Kidney (tissue), 14 donors: ENCODE data around the gene SLC24A1. TPM values are rescaled to one million over a fixed set of nuclear protein-coding genes. Genes with fewer than 3 reads are reported as not detected.

Experiments used
- DNase-seq, 5 donors: peaks; one replicate each; pipeline ENCODE4 v3.0.0-alpha.2; 2013 to 2020
- FAIRE-seq: peaks from 2 replicates; lab custom pipeline; 2012; peaks lifted over from hg19 to GRCh38; lab: Jason Lieb, UNC
- H3K27ac ChIP-seq, 2 donors: one replicate each; pipeline ENCODE4 v1.7.0; 2013; ENCODE audit warnings: low read depth in 2 of 2, low read length in 2 of 2, inconsistent platforms in 1 of 2
- H3K27me3 ChIP-seq: one replicate; pipeline ENCODE4 v1.7.1; 2013; ENCODE audit warnings: low read length, inconsistent platforms; ENCODE audit not compliant: control insufficient read depth, insufficient read depth
- H3K36me3 ChIP-seq, 3 donors: one replicate each; pipeline versions ENCODE4 v1.7.0 to v1.7.1; 2013; ENCODE audit warnings: low read length in 3 of 3, control low read depth in 1 of 3, inconsistent platforms in 1 of 3; ENCODE audit not compliant: insufficient read depth in 3 of 3, control insufficient read depth in 2 of 3
- H3K4me1 ChIP-seq, 3 donors: one replicate each; pipeline versions ENCODE4 v1.7.0 to v1.7.1; 2013; ENCODE audit warnings: low read length in 3 of 3, inconsistent platforms in 1 of 3, low read depth in 1 of 3; ENCODE audit not compliant: control insufficient read depth in 2 of 3, insufficient read depth in 2 of 3
- H3K4me3 ChIP-seq, 3 donors: one replicate each; pipeline versions ENCODE4 v1.7.0 to v1.8.1; 2013; ENCODE audit warnings: low read length in 3 of 3, control low read depth in 1 of 3, inconsistent platforms in 1 of 3
- H3K9ac ChIP-seq, 3 donors: one replicate each; pipeline versions ENCODE4 v1.7.0 to v1.7.1; 2013; ENCODE audit warnings: low read length in 3 of 3, control low read depth in 1 of 3, inconsistent platforms in 1 of 3
- H3K9me3 ChIP-seq, 3 donors: one replicate each; pipeline versions ENCODE4 v1.7.0 to v1.7.1; 2013; ENCODE audit warnings: low read length in 3 of 3, control low read depth in 1 of 3, inconsistent platforms in 1 of 3; ENCODE audit not compliant: control insufficient read depth in 2 of 3, insufficient read depth in 1 of 3
- intact Hi-C: fragments of 100-400 bp; cut with DNase I; formaldehyde crosslinking; loops from one replicate; pipeline ENCODE4 v1.11.1; 2022
- polyA plus RNA-seq: library from polyadenylated mRNA; stranded (reverse); fragments of 350-450 nt; fragmentation: Illumina TruSeq; extraction: RNeasy Lipid Tissue Mini Kit (QIAGEN cat#74804); gene quantifications from one replicate; pipeline ENCODE4 v1.2.3, GENCODE V29; 2014; ENCODE audit warnings: low read depth, low replicate concordance; ENCODE audit not compliant: insufficient read depth
- total RNA-seq: library from RNA; stranded (reverse); fragmentation: NEBNext Ultra II Directional; extraction: Animal tissue kit (Norgen Biotek cat#: 25700); gene quantifications from one replicate; pipeline ENCODE4 v1.2.1, GENCODE V29; 2021
- TF ChIP-seq, protein P1 (sequence below): IDR thresholded peaks from 3 replicates; pipeline ENCODE4 v1.5.1; 2012; ENCODE audit warnings: mild to moderate bottlenecking, moderate library complexity, borderline replicate concordance; ENCODE audit not compliant: insufficient read depth; ENCODE audit errors: extremely low read depth
- donor health status: control.
- donor health status: control.
- donor health status: control.
- donor health status: control.
- donor health status: control.
- donor health status: DM: yes; HTN: yes; CAD: no.
- donor health status: Normal renal cell carcinoma (clear cell type).

Gene SLC24A1
- total and polyA plus RNA-seq, 2 donors from 2014 or later, result 4.9 to 18.9 TPM

- DNase-seq, result no peak
- H3K36me3 ChIP-seq, result no peaks in the 10 kb centered on the region
- TF ChIP-seq, protein P1, sequence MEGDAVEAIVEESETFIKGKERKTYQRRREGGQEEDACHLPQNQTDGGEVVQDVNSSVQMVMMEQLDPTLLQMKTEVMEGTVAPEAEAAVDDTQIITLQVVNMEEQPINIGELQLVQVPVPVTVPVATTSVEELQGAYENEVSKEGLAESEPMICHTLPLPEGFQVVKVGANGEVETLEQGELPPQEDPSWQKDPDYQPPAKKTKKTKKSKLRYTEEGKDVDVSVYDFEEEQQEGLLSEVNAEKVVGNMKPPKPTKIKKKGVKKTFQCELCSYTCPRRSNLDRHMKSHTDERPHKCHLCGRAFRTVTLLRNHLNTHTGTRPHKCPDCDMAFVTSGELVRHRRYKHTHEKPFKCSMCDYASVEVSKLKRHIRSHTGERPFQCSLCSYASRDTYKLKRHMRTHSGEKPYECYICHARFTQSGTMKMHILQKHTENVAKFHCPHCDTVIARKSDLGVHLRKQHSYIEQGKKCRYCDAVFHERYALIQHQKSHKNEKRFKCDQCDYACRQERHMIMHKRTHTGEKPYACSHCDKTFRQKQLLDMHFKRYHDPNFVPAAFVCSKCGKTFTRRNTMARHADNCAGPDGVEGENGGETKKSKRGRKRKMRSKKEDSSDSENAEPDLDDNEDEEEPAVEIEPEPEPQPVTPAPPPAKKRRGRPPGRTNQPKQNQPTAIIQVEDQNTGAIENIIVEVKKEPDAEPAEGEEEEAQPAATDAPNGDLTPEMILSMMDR, result no peak
- no peak overlapping the region for H3K4me3 ChIP-seq
- FAIRE-seq, result no peak
- H3K4me1 ChIP-seq, result no peaks in the 10 kb centered on the region
- intact Hi-C loops, result no loop called here
- H3K27ac ChIP-seq, result no peak overlapping the region
- no peaks in the 10 kb centered on the region for H3K27me3 ChIP-seq
- no peak overlapping the region for H3K9ac ChIP-seq
- no peaks in the 10 kb centered on the region for H3K9me3 ChIP-seq
Observed at GRCh38 chr15:65618560-65619109, 3.1 kb upstream of the SLC24A1 start.

DNA sequence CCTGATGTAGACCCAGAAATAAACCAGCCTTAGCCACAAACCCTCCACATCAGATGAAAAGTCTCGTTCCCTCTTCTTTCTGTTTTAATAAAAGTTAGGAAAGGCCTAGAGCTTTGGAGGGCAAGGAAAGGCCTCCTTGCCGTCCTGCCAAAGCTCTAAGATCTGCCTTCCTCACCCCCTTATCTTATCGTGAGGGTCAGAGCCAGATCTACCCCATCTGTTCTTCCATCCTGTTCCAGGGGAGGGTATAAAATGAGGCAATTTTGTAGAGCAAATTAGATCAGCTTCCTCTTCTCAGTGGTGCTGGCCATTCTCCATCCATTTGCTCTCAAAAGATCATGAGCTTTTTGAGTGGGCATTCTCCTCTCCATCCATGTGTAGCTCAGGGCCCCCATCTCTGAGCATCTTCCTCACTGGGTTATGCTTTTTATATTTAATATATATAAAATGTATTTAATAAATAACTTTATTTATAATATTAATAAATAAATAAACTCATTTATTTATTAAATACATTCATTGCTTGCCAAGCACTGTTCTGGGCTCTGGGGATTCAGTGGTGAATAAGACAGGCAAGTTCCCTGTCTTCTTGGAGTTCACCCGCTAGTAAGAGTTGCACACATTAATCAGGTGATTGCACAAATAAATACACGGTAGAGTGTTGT is 2.0 kb upstream of the SLC24A1 start:
- DNase-seq (no peak), FAIRE-seq (no peak)
- no peak overlapping the region for H3K9ac ChIP-seq
- H3K27ac ChIP-seq, result no peak overlapping the region
- no peaks in the 10 kb centered on the region for H3K9me3 ChIP-seq
- no peaks in the 10 kb centered on the region for H3K27me3 ChIP-seq
- peaks cover 2 to 7% (median 2%) of the 10 kb centered on the region in 3 donors for H3K36me3 ChIP-seq
- H3K4me1 ChIP-seq, result no peaks in the 10 kb centered on the region
- intact Hi-C loops, result no loop called here
- TF ChIP-seq, protein P1, result no peak
- H3K4me3 ChIP-seq, result no peak overlapping the region

- H3K27ac ChIP-seq, result no peak overlapping the region
- H3K4me3 ChIP-seq, result no peak overlapping the region
- intact Hi-C loops, result no loop called here
- TF ChIP-seq, protein P1, result no peak
- no peaks in the 10 kb centered on the region for H3K9me3 ChIP-seq
- H3K27me3 ChIP-seq, result no peaks in the 10 kb centered on the region
- no peaks in the 10 kb centered on the region for H3K4me1 ChIP-seq
- DNase-seq (no peak), FAIRE-seq (no peak)
- peaks cover 2 to 14% (median 10%) of the 10 kb centered on the region in 3 donors for H3K36me3 ChIP-seq
- H3K9ac ChIP-seq, result no peak overlapping the region
Observed at GRCh38 chr15:65620833-65621232, 905 bp upstream of the SLC24A1 start.
